ENCODE results near the gene ZP4. TPM values are rescaled to one million over a fixed set of nuclear protein-coding genes. Genes with fewer than 3 reads are reported as not detected.

The ZP4 gene
- total and polyA plus RNA-seq, 2 experiments from 2014 or later: not detected

DNA sequence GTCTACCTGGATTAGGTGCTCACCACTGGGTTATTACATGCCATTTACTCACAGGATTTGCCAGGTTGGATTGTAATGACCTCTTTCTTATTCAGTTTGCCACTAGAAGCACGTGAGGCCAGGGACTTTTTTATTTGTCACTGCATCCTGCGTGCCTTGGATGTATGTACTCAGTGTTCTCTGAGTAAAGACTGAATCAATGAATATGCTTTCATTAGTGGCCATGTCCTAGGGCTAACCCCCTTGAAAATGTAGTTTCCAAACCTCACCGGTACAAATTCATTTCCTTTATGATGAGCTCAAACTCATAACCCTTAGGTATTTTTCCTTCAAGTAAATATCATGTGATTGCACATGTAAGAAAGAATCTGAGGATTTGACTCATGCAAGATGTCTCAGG, 1.3 kb upstream of the ZP4 start:
- ATAC-seq: no peak
- TF ChIP-seq ZNF114 (CRISPR knock-in tag; IDR thresholded peaks at IDR 0.05) (no peak), STAT1 (IDR thresholded peaks at IDR 0.05; ENCODE audit: unreplicated experiment) (no peak), NANOG (IDR thresholded peaks at IDR 0.05; ENCODE audit: borderline replicate concordance) (no peak), JUNB (IDR thresholded peaks at IDR 0.05; ENCODE audit: unreplicated experiment) (no peak), POLR2AphosphoS5 (IDR thresholded peaks at IDR 0.05; ENCODE audit: low read depth) (no peak), ETS1 (IDR thresholded peaks at IDR 0.05) (no peak), ZNF331 (CRISPR knock-in tag; IDR thresholded peaks at IDR 0.05; ENCODE audit: low read depth) (no peak)
- TF ChIP-seq, protein P1, sequence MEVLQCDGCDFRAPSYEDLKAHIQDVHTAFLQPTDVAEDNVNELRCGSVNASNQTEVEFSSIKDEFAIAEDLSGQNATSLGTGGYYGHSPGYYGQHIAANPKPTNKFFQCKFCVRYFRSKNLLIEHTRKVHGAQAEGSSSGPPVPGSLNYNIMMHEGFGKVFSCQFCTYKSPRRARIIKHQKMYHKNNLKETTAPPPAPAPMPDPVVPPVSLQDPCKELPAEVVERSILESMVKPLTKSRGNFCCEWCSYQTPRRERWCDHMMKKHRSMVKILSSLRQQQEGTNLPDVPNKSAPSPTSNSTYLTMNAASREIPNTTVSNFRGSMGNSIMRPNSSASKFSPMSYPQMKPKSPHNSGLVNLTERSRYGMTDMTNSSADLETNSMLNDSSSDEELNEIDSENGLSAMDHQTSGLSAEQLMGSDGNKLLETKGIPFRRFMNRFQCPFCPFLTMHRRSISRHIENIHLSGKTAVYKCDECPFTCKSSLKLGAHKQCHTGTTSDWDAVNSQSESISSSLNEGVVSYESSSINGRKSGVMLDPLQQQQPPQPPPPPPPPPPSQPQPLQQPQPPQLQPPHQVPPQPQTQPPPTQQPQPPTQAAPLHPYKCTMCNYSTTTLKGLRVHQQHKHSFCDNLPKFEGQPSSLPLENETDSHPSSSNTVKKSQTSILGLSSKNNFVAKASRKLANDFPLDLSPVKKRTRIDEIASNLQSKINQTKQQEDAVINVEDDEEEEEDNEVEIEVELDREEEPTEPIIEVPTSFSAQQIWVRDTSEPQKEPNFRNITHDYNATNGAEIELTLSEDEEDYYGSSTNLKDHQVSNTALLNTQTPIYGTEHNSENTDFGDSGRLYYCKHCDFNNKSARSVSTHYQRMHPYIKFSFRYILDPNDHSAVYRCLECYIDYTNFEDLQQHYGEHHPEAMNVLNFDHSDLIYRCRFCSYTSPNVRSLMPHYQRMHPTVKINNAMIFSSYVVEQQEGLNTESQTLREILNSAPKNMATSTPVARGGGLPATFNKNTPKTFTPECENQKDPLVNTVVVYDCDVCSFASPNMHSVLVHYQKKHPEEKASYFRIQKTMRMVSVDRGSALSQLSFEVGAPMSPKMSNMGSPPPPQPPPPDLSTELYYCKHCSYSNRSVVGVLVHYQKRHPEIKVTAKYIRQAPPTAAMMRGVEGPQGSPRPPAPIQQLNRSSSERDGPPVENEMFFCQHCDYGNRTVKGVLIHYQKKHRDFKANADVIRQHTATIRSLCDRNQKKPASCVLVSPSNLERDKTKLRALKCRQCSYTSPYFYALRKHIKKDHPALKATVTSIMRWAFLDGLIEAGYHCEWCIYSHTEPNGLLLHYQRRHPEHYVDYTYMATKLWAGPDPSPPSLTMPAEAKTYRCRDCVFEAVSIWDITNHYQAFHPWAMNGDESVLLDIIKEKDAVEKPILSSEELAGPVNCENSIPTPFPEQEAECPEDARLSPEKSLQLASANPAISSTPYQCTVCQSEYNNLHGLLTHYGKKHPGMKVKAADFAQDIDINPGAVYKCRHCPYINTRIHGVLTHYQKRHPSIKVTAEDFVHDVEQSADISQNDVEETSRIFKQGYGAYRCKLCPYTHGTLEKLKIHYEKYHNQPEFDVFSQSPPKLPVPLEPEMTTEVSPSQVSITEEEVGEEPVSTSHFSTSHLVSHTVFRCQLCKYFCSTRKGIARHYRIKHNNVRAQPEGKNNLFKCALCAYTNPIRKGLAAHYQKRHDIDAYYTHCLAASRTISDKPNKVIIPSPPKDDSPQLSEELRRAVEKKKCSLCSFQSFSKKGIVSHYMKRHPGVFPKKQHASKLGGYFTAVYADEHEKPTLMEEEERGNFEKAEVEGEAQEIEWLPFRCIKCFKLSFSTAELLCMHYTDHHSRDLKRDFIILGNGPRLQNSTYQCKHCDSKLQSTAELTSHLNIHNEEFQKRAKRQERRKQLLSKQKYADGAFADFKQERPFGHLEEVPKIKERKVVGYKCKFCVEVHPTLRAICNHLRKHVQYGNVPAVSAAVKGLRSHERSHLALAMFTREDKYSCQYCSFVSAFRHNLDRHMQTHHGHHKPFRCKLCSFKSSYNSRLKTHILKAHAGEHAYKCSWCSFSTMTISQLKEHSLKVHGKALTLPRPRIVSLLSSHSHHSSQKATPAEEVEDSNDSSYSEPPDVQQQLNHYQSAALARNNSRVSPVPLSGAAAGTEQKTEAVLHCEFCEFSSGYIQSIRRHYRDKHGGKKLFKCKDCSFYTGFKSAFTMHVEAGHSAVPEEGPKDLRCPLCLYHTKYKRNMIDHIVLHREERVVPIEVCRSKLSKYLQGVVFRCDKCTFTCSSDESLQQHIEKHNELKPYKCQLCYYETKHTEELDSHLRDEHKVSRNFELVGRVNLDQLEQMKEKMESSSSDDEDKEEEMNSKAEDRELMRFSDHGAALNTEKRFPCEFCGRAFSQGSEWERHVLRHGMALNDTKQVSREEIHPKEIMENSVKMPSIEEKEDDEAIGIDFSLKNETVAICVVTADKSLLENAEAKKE (CRISPR knock-in tag; IDR thresholded peaks at IDR 0.05): no peak
- TF ChIP-seq, protein P2, sequence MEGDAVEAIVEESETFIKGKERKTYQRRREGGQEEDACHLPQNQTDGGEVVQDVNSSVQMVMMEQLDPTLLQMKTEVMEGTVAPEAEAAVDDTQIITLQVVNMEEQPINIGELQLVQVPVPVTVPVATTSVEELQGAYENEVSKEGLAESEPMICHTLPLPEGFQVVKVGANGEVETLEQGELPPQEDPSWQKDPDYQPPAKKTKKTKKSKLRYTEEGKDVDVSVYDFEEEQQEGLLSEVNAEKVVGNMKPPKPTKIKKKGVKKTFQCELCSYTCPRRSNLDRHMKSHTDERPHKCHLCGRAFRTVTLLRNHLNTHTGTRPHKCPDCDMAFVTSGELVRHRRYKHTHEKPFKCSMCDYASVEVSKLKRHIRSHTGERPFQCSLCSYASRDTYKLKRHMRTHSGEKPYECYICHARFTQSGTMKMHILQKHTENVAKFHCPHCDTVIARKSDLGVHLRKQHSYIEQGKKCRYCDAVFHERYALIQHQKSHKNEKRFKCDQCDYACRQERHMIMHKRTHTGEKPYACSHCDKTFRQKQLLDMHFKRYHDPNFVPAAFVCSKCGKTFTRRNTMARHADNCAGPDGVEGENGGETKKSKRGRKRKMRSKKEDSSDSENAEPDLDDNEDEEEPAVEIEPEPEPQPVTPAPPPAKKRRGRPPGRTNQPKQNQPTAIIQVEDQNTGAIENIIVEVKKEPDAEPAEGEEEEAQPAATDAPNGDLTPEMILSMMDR (conservative IDR thresholded peaks at IDR 0.05; ENCODE audit: low read depth in 2 of 2): no peak
- Mint-ChIP-seq H3K4me3 (no peak overlapping the region), H3K9me3 (no peaks in the 10 kb centered on the region), H3K27me3 (ENCODE audit: insufficient read depth, low read depth, poor library complexity) (peaks cover 1% of the 10 kb centered on the region), H3K4me1 (peaks cover 6% of the 10 kb centered on the region), H3K36me3 (ENCODE audit: low read depth) (no peaks in the 10 kb centered on the region), H3K27ac (no peak overlapping the region)
- Histone ChIP-seq H3F3A (replicated peaks; ENCODE audit: low read depth) (no peaks in the 10 kb centered on the region), H3K79me2 (replicated peaks; ENCODE audit: insufficient read depth) (no peaks in the 10 kb centered on the region), H3K36me3 (ENCODE audit: insufficient read depth) (no peaks in the 10 kb centered on the region), H2AFZ (no peak overlapping the region), H3K4me3 (no peak overlapping the region), H3K9me2 (ENCODE audit: insufficient read depth) (peaks cover 21% of the 10 kb centered on the region), H3K27me3 (ENCODE audit: insufficient read depth) (no peaks in the 10 kb centered on the region), H3K4me1 (ENCODE audit: insufficient read depth) (peaks cover 3% of the 10 kb centered on the region), H4K20me1 (replicated peaks; ENCODE audit: insufficient read depth) (no peaks in the 10 kb centered on the region), H3K27ac (ENCODE audit: low read depth) (no peak overlapping the region), H3K4me2 (no peak overlapping the region)
- DNase-seq (ENCODE audit: low spot score): no peak

Measured in GM23338 (cell line).